ENCODE data around the gene MID2. TPM values are rescaled to one million over a fixed set of nuclear protein-coding genes. Genes with fewer than 3 reads are reported as not detected.
"Not testable (repeated sequence)": the region's sequence is repeated elsewhere in the genome, so short reads cannot be mapped to it uniquely, and the experiment has no call there.

The MID2 gene
- polyA plus RNA-seq (ENCODE audit: insufficient read length in 4 of 4): 10 to 100 TPM; 10.9 to 13.0 (median 11.9) TPM

GRCh38 chrX:107825698-107826237 is at the start of gene MID2:
Gene MID2, plus strand, starts transcription at chrX:107825866. Its CDS starts 561 bp downstream, at chrX:107826427.
- peak in 3 of 4 donors; percentile 21 to 48 (median 35) for DNase-seq (ENCODE audit: low read depth in 4 of 4, low spot score in 3 of 4)

- peak; percentile 62 to 78 (median 74) for DNase-seq (ENCODE audit: low read depth in 4 of 4, low spot score in 3 of 4)
These were observed 48.8 kb upstream of the MID2 start for GRCh38 chrX:107776649-107777535.

- DNase-seq (ENCODE audit: low read depth in 4 of 4, low spot score in 3 of 4): no peak
These were observed 48.2 kb upstream of the MID2 start, which contains the start of gene NCBP2L for GRCh38 chrX:107777536-107777832. Gene NCBP2L, plus strand, starts transcription at chrX:107777733. Its CDS starts 16,488 bp downstream, at chrX:107794221.

- DNase-seq (ENCODE audit: low read depth in 4 of 4, low spot score in 3 of 4): no peak
These were observed 45.1 kb upstream of the MID2 start for GRCh38 chrX:107780525-107780924.

- no peak for DNase-seq (ENCODE audit: low read depth in 4 of 4, low spot score in 3 of 4)
These were observed 37.8 kb upstream of the MID2 start for GRCh38 chrX:107787827-107788226.

- DNase-seq (ENCODE audit: low read depth in 4 of 4, low spot score in 3 of 4): no peak
These were observed 21.2 kb upstream of the MID2 start for GRCh38 chrX:107804427-107804826.

- no peak for DNase-seq (ENCODE audit: low read depth in 4 of 4, low spot score in 3 of 4)
These were observed 20.5 kb upstream of the MID2 start for GRCh38 chrX:107805179-107805578.

- not testable (repeated sequence) for DNase-seq (ENCODE audit: low read depth in 4 of 4, low spot score in 3 of 4)
These were observed 15.6 kb upstream of the MID2 start for GRCh38 chrX:107810053-107810452.

GRCh38 chrX:107818900-107819521 is 6.7 kb upstream of the MID2 start:
- DNase-seq (ENCODE audit: low read depth in 4 of 4, low spot score in 3 of 4): no peak

- DNase-seq (ENCODE audit: low read depth in 4 of 4, low spot score in 3 of 4): no peak
These were observed 2.6 kb upstream of the MID2 start for GRCh38 chrX:107823042-107823441.

- DNase-seq (ENCODE audit: low read depth in 4 of 4, low spot score in 3 of 4): no peak
These were observed 2.2 kb upstream of the MID2 start for GRCh38 chrX:107823456-107823855.

- peak in 3 of 4 donors; percentile 23 to 34 (median 31) for DNase-seq (ENCODE audit: low read depth in 4 of 4, low spot score in 3 of 4)
These were observed 768 bp downstream of the MID2 start for GRCh38 chrX:107826238-107827029.

- peak in 1 of 4 donors; percentile 2 for DNase-seq (ENCODE audit: low read depth in 4 of 4, low spot score in 3 of 4)
These were observed 1.6 kb downstream of the MID2 start for GRCh38 chrX:107827030-107827831.

GRCh38 chrX:107827852-107828251 is 2.2 kb downstream of the MID2 start:
- DNase-seq (ENCODE audit: low read depth in 4 of 4, low spot score in 3 of 4): no peak

GRCh38 chrX:107829878-107830277 is 4.2 kb downstream of the MID2 start:
- no peak for DNase-seq (ENCODE audit: low read depth in 4 of 4, low spot score in 3 of 4)

- DNase-seq (ENCODE audit: low read depth in 4 of 4, low spot score in 3 of 4): no peak
These were observed 5.5 kb downstream of the MID2 start for GRCh38 chrX:107831071-107831730.

- DNase-seq (ENCODE audit: low read depth in 4 of 4, low spot score in 3 of 4): no peak
These were observed 8.9 kb downstream of the MID2 start for GRCh38 chrX:107834275-107835201.

GRCh38 chrX:107836958-107837357 is 11.3 kb downstream of the MID2 start:
- DNase-seq (ENCODE audit: low read depth in 4 of 4, low spot score in 3 of 4): no peak
